AG04449 (cell line): ENCODE measurements around the gene SLC2A9.

Experiments used
- CTCF ChIA-PET: fragments of 350-600 bp; formaldehyde crosslinking; extraction: SDS; loops from one replicate; lab custom pipeline; 2021; ENCODE audit warnings: antibody characterized with exemption; lab: Yijun Ruan, JAX
- POLR2A ChIA-PET: fragments of 400-600, 350-600 bp; formaldehyde crosslinking; extraction: SDS; loops from one replicate; lab custom pipeline; 2020; ENCODE audit warnings: antibody characterized with exemption, inconsistent platforms; lab: Yijun Ruan, JAX
- DNase-seq: peaks from one replicate; pipeline ENCODE4 v3.0.0-alpha.2; 2010; ENCODE audit warnings: low read depth, low spot score
- H3K4me3 ChIP-seq: 2 replicates; pipeline ENCODE4 v1.5.1; 2011; ENCODE audit warnings: low read depth, mild to moderate bottlenecking, control low read depth, low read length
- CTCF ChIP-seq: IDR thresholded peaks from one replicate; pipeline ENCODE4 v1.5.1; 2011; ENCODE audit warnings: mild to moderate bottlenecking, moderate library complexity, low read length, control low read depth, inconsistent platforms; ENCODE audit not compliant: insufficient read depth; ENCODE audit errors: missing control alignments

SLC2A9 gene

GRCh38 chr4:9885958-9886357 lies 135.3 kb downstream of the SLC2A9 start:
- DNase-seq = no peak
- CTCF ChIA-PET = no interaction called here

GRCh38 chr4:9880406-9881197 lies 140.7 kb downstream of the SLC2A9 start:
- POLR2A ChIA-PET = no interaction called here
- no peak for TF ChIP-seq CTCF
- CTCF ChIA-PET = no interaction called here
- H3K4me3 ChIP-seq = no peak overlapping the region
- DNase-seq = no peak

More at GRCh38 chr4:9885958-9886357, 135.3 kb downstream of the SLC2A9 start:
- POLR2A ChIA-PET = no interaction called here
- TF ChIP-seq CTCF = no peak
- H3K4me3 ChIP-seq = no peak overlapping the region

GRCh38 chr4:9877123-9877522 lies 144.2 kb downstream of the SLC2A9 start:
- TF ChIP-seq CTCF = no peak
- CTCF ChIA-PET = no interaction called here
- POLR2A ChIA-PET = no interaction called here
- DNase-seq = no peak
- H3K4me3 ChIP-seq = no peak overlapping the region

- POLR2A ChIA-PET = no interaction called here
- TF ChIP-seq CTCF = no peak
- no peak for DNase-seq
- no peak overlapping the region for H3K4me3 ChIP-seq
- CTCF ChIA-PET = no interaction called here
These were observed 145.8 kb downstream of the SLC2A9 start for GRCh38 chr4:9875516-9875915.

GRCh38 chr4:9874385-9874784 lies 146.9 kb downstream of the SLC2A9 start:
- ChIA-PET CTCF (no interaction called here), POLR2A (no interaction called here)
- no peak for TF ChIP-seq CTCF
- no peak overlapping the region for H3K4me3 ChIP-seq
- no peak for DNase-seq

GRCh38 chr4:9870165-9870790 lies 151.0 kb downstream of the SLC2A9 start:
- TF ChIP-seq CTCF = no peak
- no peak overlapping the region for H3K4me3 ChIP-seq
- CTCF ChIA-PET = no interaction called here
- DNase-seq = no peak
- POLR2A ChIA-PET = no interaction called here
